Lower leg skin (tissue), 3 donors: ENCODE data around the gene TMEM129.

Experiments used
- POLR2A ChIP-seq, 2 donors: fragments of 450-650 bp; IDR thresholded peaks; one replicate each; pipeline ENCODE4 v1.6.1; 2016 to 2017; ENCODE audit warnings: antibody characterized with exemption in 2 of 2, mild to moderate bottlenecking in 1 of 2, moderate library complexity in 1 of 2
- TF ChIP-seq, protein P1 (sequence below), 3 donors: fragments of 450-650 bp; IDR thresholded peaks; one replicate each; pipeline ENCODE4 v1.5.1; 2016; ENCODE audit warnings: antibody characterized with exemption in 3 of 3, mild to moderate bottlenecking in 3 of 3, moderate library complexity in 2 of 3

GRCh38 chr4:1738410-1738809 lies 17.3 kb upstream of the TMEM129 start:
- TF ChIP-seq, protein P1, sequence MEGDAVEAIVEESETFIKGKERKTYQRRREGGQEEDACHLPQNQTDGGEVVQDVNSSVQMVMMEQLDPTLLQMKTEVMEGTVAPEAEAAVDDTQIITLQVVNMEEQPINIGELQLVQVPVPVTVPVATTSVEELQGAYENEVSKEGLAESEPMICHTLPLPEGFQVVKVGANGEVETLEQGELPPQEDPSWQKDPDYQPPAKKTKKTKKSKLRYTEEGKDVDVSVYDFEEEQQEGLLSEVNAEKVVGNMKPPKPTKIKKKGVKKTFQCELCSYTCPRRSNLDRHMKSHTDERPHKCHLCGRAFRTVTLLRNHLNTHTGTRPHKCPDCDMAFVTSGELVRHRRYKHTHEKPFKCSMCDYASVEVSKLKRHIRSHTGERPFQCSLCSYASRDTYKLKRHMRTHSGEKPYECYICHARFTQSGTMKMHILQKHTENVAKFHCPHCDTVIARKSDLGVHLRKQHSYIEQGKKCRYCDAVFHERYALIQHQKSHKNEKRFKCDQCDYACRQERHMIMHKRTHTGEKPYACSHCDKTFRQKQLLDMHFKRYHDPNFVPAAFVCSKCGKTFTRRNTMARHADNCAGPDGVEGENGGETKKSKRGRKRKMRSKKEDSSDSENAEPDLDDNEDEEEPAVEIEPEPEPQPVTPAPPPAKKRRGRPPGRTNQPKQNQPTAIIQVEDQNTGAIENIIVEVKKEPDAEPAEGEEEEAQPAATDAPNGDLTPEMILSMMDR (IDR thresholded peaks at IDR 0.05): no peak
- TF ChIP-seq POLR2A (IDR thresholded peaks at IDR 0.05): no peak
